NB4 (cell line): ENCODE results near the gene CELSR1.

Experiments
- CTCF ChIP-seq: IDR thresholded peaks from one replicate; pipeline ENCODE4 v1.5.1; 2012; ENCODE audit warnings: low read depth, low read length
- MAX ChIP-seq: IDR thresholded peaks from 2 replicates; pipeline ENCODE4 v1.6.1; 2011; ENCODE audit warnings: low read depth, low read length

GRCh38 chr22:46374663-46375474 is 162.6 kb downstream of the CELSR1 start:
- no peak for TF ChIP-seq CTCF
- no peak for TF ChIP-seq MAX
